ENCODE data around the gene HSPBP1.

GRCh38 chr19:55275851-55276719 is 3.8 kb downstream of the HSPBP1 start:
- TF ChIP-seq, protein P1, sequence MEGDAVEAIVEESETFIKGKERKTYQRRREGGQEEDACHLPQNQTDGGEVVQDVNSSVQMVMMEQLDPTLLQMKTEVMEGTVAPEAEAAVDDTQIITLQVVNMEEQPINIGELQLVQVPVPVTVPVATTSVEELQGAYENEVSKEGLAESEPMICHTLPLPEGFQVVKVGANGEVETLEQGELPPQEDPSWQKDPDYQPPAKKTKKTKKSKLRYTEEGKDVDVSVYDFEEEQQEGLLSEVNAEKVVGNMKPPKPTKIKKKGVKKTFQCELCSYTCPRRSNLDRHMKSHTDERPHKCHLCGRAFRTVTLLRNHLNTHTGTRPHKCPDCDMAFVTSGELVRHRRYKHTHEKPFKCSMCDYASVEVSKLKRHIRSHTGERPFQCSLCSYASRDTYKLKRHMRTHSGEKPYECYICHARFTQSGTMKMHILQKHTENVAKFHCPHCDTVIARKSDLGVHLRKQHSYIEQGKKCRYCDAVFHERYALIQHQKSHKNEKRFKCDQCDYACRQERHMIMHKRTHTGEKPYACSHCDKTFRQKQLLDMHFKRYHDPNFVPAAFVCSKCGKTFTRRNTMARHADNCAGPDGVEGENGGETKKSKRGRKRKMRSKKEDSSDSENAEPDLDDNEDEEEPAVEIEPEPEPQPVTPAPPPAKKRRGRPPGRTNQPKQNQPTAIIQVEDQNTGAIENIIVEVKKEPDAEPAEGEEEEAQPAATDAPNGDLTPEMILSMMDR (IDR thresholded peaks at IDR 0.05), result no peak
- TF ChIP-seq EZH2phosphoT487 (IDR thresholded peaks at IDR 0.05), result no peak

Data from neural progenitor cell (in vitro differentiated cells).